Upper lobe of left lung (tissue), 4 donors: ENCODE data around the gene UTRN.
A peak's percentile ranks its signal among the peaks of the same experiment; 100 is the strongest.

Experiments used
- POLR2A ChIP-seq, 4 donors: fragments of 450-650 bp; IDR thresholded peaks; one replicate each; pipeline ENCODE4 v1.5.1; 2016 to 2017; ENCODE audit warnings: antibody characterized with exemption in 4 of 4, mild to moderate bottlenecking in 2 of 4
- POLR2AphosphoS5 ChIP-seq, 2 donors: sonication (generic); formaldehyde crosslinking; IDR thresholded peaks; one replicate each; pipeline ENCODE4 v1.5.1; 2017; ENCODE audit warnings: antibody characterized with exemption in 2 of 2
- TF ChIP-seq, protein P1 (sequence below), 6 experiments: fragments of 450-650 bp in 4 of 6; fragments of 200-600 bp in 2 of 6; sonication (generic) in 2 of 6; IDR thresholded peaks; one replicate each; pipeline ENCODE4 v1.5.1; 2016 to 2019; ENCODE audit warnings: antibody characterized with exemption in 6 of 6

DNA sequence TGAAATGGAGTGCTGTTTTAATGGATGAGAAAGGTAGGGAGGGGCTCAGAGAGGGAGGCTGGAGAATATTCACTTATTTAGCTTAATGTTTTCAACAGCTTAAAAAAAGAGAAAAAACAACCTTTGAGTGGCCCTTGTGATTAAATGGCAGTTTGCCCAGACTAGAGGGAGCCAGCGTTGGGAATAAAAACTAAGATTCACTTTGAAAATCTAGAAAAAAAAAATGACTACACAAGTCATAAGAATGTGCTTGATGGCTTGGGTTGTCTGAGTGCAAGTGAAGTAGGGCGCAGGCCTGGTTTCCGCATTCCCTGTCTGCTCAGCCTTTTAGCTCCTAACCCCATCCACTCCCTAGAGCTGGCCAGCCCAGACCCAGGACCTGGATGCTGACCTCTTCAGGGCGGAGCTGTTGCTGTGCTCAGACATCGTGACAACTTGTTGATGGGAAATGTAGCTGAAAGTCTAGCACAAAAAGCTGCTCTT is 28.9 kb downstream of the UTRN start:
- TF ChIP-seq, protein P1, sequence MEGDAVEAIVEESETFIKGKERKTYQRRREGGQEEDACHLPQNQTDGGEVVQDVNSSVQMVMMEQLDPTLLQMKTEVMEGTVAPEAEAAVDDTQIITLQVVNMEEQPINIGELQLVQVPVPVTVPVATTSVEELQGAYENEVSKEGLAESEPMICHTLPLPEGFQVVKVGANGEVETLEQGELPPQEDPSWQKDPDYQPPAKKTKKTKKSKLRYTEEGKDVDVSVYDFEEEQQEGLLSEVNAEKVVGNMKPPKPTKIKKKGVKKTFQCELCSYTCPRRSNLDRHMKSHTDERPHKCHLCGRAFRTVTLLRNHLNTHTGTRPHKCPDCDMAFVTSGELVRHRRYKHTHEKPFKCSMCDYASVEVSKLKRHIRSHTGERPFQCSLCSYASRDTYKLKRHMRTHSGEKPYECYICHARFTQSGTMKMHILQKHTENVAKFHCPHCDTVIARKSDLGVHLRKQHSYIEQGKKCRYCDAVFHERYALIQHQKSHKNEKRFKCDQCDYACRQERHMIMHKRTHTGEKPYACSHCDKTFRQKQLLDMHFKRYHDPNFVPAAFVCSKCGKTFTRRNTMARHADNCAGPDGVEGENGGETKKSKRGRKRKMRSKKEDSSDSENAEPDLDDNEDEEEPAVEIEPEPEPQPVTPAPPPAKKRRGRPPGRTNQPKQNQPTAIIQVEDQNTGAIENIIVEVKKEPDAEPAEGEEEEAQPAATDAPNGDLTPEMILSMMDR (IDR thresholded peaks at IDR 0.05) = no peak
- TF ChIP-seq POLR2A (IDR thresholded peaks at IDR 0.05) = no peak
- peak; percentile 27 to 62 for TF ChIP-seq POLR2AphosphoS5 (IDR thresholded peaks at IDR 0.05)
